ENCODE data around the gene ZIC2.

GRCh38 chr13:99948411-99948810, 33.2 kb upstream of the ZIC2 start:
- TF ChIP-seq EZH2 (IDR thresholded peaks at IDR 0.05; ENCODE audit: low read length, missing control alignments) (no peak), CTCF (conservative IDR thresholded peaks at IDR 0.05 in 1 of 2, IDR thresholded peaks at IDR 0.05 in 1 of 2; ENCODE audit: low read depth in 1 of 2, low read length in 2 of 2) (no peak)

Data from fibroblast of lung (primary cell).